ENCODE data around the gene SHB.

DNA sequence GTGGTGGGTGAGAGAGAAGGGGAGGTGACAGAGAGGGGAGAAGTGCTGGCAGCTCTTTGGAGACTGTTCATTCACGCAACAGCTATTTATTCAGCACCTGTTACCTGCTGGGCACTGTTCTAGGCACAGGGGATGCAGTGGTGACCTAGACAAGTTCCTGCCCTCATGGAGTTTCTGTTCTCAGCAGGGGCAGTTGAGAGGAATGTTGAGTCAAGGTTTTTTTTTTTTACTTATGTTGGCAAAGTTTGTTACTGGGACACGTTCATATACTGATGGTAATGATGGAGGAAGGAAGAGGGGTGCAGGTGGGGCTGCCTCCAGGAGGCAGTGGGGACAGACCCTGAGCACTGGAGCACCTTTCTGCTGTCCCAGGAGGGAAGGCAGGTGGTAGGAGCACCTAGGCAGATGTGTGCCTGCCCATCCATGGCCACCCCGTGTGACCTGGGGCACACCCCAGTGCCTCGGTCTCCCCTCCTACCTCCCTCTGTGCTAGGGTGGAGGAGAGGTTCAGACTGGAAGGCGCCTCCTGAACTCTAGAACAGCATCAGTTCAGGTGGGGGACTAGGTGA is 115.7 kb downstream of the SHB start:
- TF ChIP-seq CTCF (conservative IDR thresholded peaks at IDR 0.05) = no peak
- no peak for TF ChIP-seq EZH2 (IDR thresholded peaks at IDR 0.05; ENCODE audit: low read depth)
